ENCODE results near the gene OR2B2. TPM values are rescaled to one million over a fixed set of nuclear protein-coding genes. Genes with fewer than 3 reads are reported as not detected.

Gene OR2B2
- total and polyA plus RNA-seq, 2 of the 4 experiments (the other 2 are of a cell fraction) = not detected

Small RNA genes lying within 50 kb of the gene (microRNA-seq; reads per million reads assigned to microRNA genes)
- not detected for gene RNU7-26P (ENCODE audit: insufficient read depth, insufficient read length)

Small RNA genes lying within 50 kb of the gene (small RNA-seq; reads per million reads assigned to genes)
- 0 to 6.6 (median 0) reads per million in 5 experiments for gene RNU7-26P

Other genes with a start within 250 kb of the OR2B2 start
- not detected in 2 replicates for gene OR2B6, start 44.8 kb upstream of the OR2B2 start, total RNA-seq (2012; rRNA removed)
- not detected in 2 replicates for gene OR2B6, start 44.8 kb upstream of the OR2B2 start, polyA plus RNA-seq (2012; rRNA removed)
- 0.28 and 0.36 TPM in 2 replicates for gene ZNF165, start 168.2 kb upstream of the OR2B2 start, total RNA-seq (2012; rRNA removed)
- gene ZNF165, start 168.2 kb upstream of the OR2B2 start, polyA plus RNA-seq (2012; rRNA removed) = 0.07 and 0.09 TPM in 2 replicates
- 2.5 and 3.0 TPM in 2 replicates for gene ZSCAN16, start 212.2 kb upstream of the OR2B2 start, total RNA-seq (2012; rRNA removed)
- gene ZSCAN16, start 212.2 kb upstream of the OR2B2 start, polyA plus RNA-seq (2012; rRNA removed) = 1.7 and 1.8 TPM in 2 replicates
- 15.0 and 22.8 TPM in 2 replicates for gene ZKSCAN8, start 229.5 kb upstream of the OR2B2 start, total RNA-seq (2012; rRNA removed)
- gene ZKSCAN8, start 229.5 kb upstream of the OR2B2 start, polyA plus RNA-seq (2012; rRNA removed) = 4.5 and 8.3 TPM in 2 replicates

Measured in IMR-90 (cell line).